Measurements from ENCODE around the gene PSMG4.

Gene PSMG4

GRCh38 chr6:3209114-3210023 lies 49.4 kb upstream of the PSMG4 start (continued):
- TF ChIP-seq KLF8 (tag by site-specific recombination; IDR thresholded peaks at IDR 0.05) = peak; percentile 82
- no peak for TF ChIP-seq ZNF16 (tag by site-specific recombination; IDR thresholded peaks at IDR 0.05; ENCODE audit: low read depth)
- TF ChIP-seq ZFP69B (tag by site-specific recombination; IDR thresholded peaks at IDR 0.05) = peak; percentile 71; the same call in 1 of the 2 replicates
- peak; percentile 95 for TF ChIP-seq ZBTB17 (tag by site-specific recombination; IDR thresholded peaks at IDR 0.05)
- peak; percentile 60 for TF ChIP-seq SP2 (tag by site-specific recombination; IDR thresholded peaks at IDR 0.05)
- TF ChIP-seq ZSCAN16 (tag by site-specific recombination; IDR thresholded peaks at IDR 0.05) = no peak
- TF ChIP-seq SP3 (tag by site-specific recombination; IDR thresholded peaks at IDR 0.05) = peak; percentile 78
- no peak for TF ChIP-seq ZNF121 (tag by site-specific recombination; IDR thresholded peaks at IDR 0.05)
- TF ChIP-seq RBAK (tag by site-specific recombination; IDR thresholded peaks at IDR 0.05) = no peak
- no peak for TF ChIP-seq ZNF596 (tag by site-specific recombination; IDR thresholded peaks at IDR 0.05)
- peak; percentile 64; the same call in 1 of the 2 replicates for TF ChIP-seq KLF1 (tag by site-specific recombination; IDR thresholded peaks at IDR 0.05)
- TF ChIP-seq ZNF518A (tag by site-specific recombination; conservative IDR thresholded peaks at IDR 0.05; ENCODE audit: low read depth) = peak; percentile 91
- 0 out of 2 replicates have a peak, but pooled peaks have one; percentile 18 for TF ChIP-seq INSM2 (tag by site-specific recombination; IDR thresholded peaks at IDR 0.05)
- TF ChIP-seq ZNF529 (tag by site-specific recombination; IDR thresholded peaks at IDR 0.05; ENCODE audit: insufficient replicate concordance) = no peak
- peak; percentile 54; the same call in 1 of the 2 replicates for TF ChIP-seq ZNF76 (tag by site-specific recombination; IDR thresholded peaks at IDR 0.05; ENCODE audit: borderline replicate concordance, low read depth)
- TF ChIP-seq ZNF707 (tag by site-specific recombination; IDR thresholded peaks at IDR 0.05) = no peak
- peak; percentile 69 for TF ChIP-seq ZBTB44 (tag by site-specific recombination; IDR thresholded peaks at IDR 0.05)
- peak; percentile 53; the same call in 1 of the 2 replicates for TF ChIP-seq ZNF24 (tag by site-specific recombination; IDR thresholded peaks at IDR 0.05)
- TF ChIP-seq, protein P1, sequence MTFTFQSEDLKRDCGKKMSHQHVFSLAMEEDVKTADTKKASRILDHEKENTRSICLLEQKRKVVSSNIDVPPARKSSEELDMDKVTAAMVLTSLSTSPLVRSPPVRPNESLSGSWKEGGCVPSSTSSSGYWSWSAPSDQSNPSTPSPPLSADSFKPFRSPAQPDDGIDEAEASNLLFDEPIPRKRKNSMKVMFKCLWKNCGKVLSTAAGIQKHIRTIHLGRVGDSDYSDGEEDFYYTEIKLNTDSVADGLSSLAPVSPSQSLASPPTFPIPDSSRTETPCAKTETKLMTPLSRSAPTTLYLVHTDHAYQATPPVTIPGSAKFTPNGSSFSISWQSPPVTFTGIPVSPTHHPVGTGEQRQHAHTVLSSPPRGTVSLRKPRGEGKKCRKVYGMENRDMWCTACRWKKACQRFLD (tag by site-specific recombination; IDR thresholded peaks at IDR 0.05) = no peak
- peak; percentile 100 for TF ChIP-seq MZF1 (tag by site-specific recombination; IDR thresholded peaks at IDR 0.05; ENCODE audit: borderline replicate concordance)
- no peak for TF ChIP-seq ZNF549 (tag by site-specific recombination; IDR thresholded peaks at IDR 0.05)
- TF ChIP-seq ZBTB7A (tag by site-specific recombination; IDR thresholded peaks at IDR 0.05; ENCODE audit: low read depth) = no peak
- no peak for TF ChIP-seq ZNF362 (tag by site-specific recombination; IDR thresholded peaks at IDR 0.05)
- TF ChIP-seq FEZF1 (tag by site-specific recombination; IDR thresholded peaks at IDR 0.05) = 0 out of 2 replicates have a peak, but pooled peaks have one; percentile 12
- peak; percentile 79 for TF ChIP-seq ZNF366 (tag by site-specific recombination; conservative IDR thresholded peaks at IDR 0.05)
- TF ChIP-seq ZNF658 (tag by site-specific recombination; IDR thresholded peaks at IDR 0.05) = no peak
- TF ChIP-seq ZNF423 (tag by site-specific recombination; IDR thresholded peaks at IDR 0.05) = peak; percentile 60; the same call in 1 of the 2 replicates
- TF ChIP-seq ZNF138 (tag by site-specific recombination; IDR thresholded peaks at IDR 0.05; ENCODE audit: borderline replicate concordance) = no peak

All from HEK293 (cell line).